WTC11 (cell line): ENCODE measurements around the gene POTEF.

Source experiments
- CTCF ChIP-seq: fragments of 200-600 bp; IDR thresholded peaks from 2 replicates; pipeline ENCODE4 v1.8.0; 2022; ENCODE audit warnings: antibody characterized with exemption
- ESRRA ChIP-seq: sonication (generic); formaldehyde crosslinking; IDR thresholded peaks from 2 replicates; pipeline ENCODE4 v1.8.1; 2022; ENCODE audit warnings: mild to moderate bottlenecking, missing genetic modification reagents, borderline replicate concordance
- SP1 ChIP-seq: sonication (generic); formaldehyde crosslinking; conservative IDR thresholded peaks from 2 replicates; pipeline ENCODE4 v1.8.1; 2022; ENCODE audit warnings: missing genetic modification reagents
- STAT6 ChIP-seq: sonication (generic); formaldehyde crosslinking; conservative IDR thresholded peaks from 2 replicates; pipeline ENCODE4 v1.8.1; 2023; ENCODE audit warnings: mild to moderate bottlenecking, low read depth, missing genetic modification reagents, moderate library complexity
- USF2 ChIP-seq: sonication (generic); formaldehyde crosslinking; IDR thresholded peaks from 2 replicates; pipeline ENCODE4 v1.8.1; 2023; ENCODE audit warnings: mild to moderate bottlenecking, missing genetic modification reagents, moderate library complexity
- ZNF263 ChIP-seq: sonication (generic); formaldehyde crosslinking; IDR thresholded peaks from 2 replicates; pipeline ENCODE4 v1.8.1; 2022; ENCODE audit warnings: low read depth, mild to moderate bottlenecking, moderate library complexity, missing genetic modification reagents

- TF ChIP-seq CTCF (no peak), ESRRA (CRISPR knock-in tag) (no peak), STAT6 (no peak), USF2 (CRISPR knock-in tag) (no peak), ZNF263 (CRISPR knock-in tag) (no peak), SP1 (CRISPR knock-in tag) (no peak)
Observed at GRCh38 chr2:130150181-130151144, 21.4 kb upstream of the POTEF start.
